ENCODE data around the gene ERMAP. TPM values are rescaled to one million over a fixed set of nuclear protein-coding genes. Genes with fewer than 3 reads are reported as not detected.
A peak's percentile ranks its signal among the peaks of the same experiment; 100 is the strongest.

Gene ERMAP
- total and polyA plus RNA-seq, 5 donors: 2.2 to 6.8 (median 5.0) TPM

DNA sequence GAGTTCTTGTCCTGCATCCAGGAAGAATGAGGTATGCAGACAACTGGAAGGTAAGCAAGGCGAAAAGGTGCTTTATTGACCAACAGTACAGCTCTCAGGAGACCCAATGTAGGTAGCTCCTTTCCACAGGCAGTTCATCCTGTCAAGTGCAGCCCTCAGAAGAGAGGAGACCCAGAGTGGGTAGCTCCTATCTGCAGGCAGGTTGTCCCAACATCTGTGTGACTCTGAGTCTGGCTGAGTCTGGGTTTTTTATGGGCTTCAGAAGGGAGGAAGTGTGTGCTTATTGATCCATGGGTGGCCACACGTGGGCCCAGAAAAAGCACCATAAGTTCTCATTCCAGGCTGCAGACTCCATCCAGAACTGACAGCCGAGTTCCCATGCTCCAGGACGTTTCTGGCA lies 63.5 kb downstream of the ERMAP start:
- intact Hi-C loops (cut with DNase I): no loop called here
- no peak for ATAC-seq
- DNase-seq: no peak
- Histone ChIP-seq H3K4me3 (ENCODE audit: low read length) (no peak overlapping the region), H3K9me3 (ENCODE audit: control insufficient read depth, low read length) (no peaks in the 10 kb centered on the region), H3K27me3 (ENCODE audit: control insufficient read depth, insufficient read depth) (no peaks in the 10 kb centered on the region), H3K4me1 (ENCODE audit: control insufficient read depth, insufficient read depth, low read length) (no peaks in the 10 kb centered on the region), H3K27ac (ENCODE audit: low read length) (no peak overlapping the region)
- 71% methylated on average over 4 of the region's 4 CpGs for WGBS

DNA sequence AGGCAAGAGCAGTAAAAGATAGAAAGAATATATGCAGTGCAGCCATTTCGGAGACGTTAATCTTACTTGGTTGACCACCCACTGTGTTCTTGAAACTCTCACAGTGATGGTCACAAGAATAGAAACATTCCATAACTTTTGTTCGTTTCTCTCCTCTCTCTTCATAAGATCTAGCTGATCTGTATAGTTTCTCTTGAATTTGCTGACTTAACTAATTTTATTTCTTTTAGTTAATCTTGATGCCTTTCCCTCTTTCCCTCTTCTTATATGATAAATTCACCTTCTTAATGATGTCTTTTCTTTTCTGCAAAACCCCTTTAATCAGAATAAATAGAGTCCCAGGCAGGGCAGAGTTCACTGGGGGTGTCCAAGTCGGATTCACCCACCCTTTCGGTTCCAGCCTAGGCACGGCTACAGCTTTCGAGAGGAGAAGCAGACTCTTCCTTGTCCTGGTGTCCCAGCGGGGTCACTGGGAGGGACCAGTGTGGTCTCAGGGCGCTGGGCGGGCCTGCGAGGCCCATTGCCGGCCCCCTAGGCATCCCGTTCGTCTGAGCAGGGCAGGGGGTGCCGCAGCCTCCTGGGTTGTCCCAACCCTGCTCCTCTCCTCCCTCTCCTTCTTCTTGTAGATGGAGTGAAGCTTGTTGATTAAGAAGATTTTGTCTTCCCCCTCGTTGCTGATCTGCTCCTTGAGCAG lies 69.3 kb downstream of the ERMAP start:
- H3K4me1 ChIP-seq (ENCODE audit: control insufficient read depth, insufficient read depth, low read length): no peaks in the 10 kb centered on the region
- DNase-seq: no peak
- intact Hi-C loops (cut with DNase I): no loop called here
- WGBS: 82% methylated on average over 16 of the region's 16 CpGs
- ATAC-seq: no peak
- no peak overlapping the region for H3K4me3 ChIP-seq (ENCODE audit: low read length)
- H3K27ac ChIP-seq (ENCODE audit: low read length): no peak overlapping the region
- H3K9me3 ChIP-seq (ENCODE audit: control insufficient read depth, low read length): no peaks in the 10 kb centered on the region
- H3K27me3 ChIP-seq (ENCODE audit: control insufficient read depth, insufficient read depth): no peaks in the 10 kb centered on the region

DNA sequence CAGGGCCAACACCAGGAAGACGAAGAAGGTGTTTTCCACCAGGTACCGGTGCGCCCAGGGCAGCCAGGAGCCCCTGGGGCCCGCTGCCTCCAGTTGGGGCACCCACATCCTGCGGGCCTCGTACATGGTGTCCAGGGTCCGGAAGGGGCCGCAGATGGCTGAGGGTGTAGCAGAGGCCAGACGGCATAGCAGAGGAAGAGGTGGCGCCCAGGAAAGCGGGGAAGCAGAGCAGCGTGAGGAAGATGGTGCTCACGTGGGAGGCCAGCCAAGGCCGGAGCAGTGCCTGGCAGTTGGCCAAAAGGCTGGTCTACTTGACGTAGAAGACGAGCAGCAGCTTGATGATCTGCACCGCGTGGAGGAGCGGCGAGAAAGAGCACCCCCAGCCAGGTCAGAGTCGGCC lies 69.9 kb downstream of the ERMAP start:
- Histone ChIP-seq H3K9me3 (ENCODE audit: control insufficient read depth, low read length) (no peaks in the 10 kb centered on the region), H3K4me1 (ENCODE audit: control insufficient read depth, insufficient read depth, low read length) (no peaks in the 10 kb centered on the region), H3K4me3 (ENCODE audit: low read length) (no peak overlapping the region), H3K27me3 (ENCODE audit: control insufficient read depth, insufficient read depth) (no peaks in the 10 kb centered on the region), H3K27ac (ENCODE audit: low read length) (no peak overlapping the region)
- intact Hi-C loops (cut with DNase I): no loop called here
- ATAC-seq (no peak), DNase-seq (peak in 2 of 3 donors; percentile 46 to 50)
- 69% methylated on average over 21 of the region's 21 CpGs for whole genome bisulfite sequencing

DNA sequence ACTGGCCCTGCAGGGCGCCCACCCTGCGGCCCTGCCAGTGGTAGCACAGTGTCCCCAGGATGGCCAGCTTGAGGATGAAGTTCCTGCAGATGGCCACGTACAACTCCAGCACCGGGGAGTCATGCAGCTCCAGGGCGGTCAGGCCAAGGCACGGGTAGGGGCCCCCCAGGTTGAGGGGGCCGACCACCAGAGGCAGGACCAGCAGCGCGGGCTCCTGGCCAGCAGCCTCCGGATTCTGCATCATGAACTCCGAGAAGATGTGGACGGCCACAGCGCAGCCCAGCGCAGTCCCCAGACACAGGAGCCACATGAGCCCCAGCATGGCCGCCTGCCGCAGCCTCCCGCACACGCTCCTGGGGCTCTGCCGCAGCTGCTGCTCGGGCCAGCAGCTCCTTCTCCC lies 70.4 kb downstream of the ERMAP start:
- WGBS: 93% methylated on average over 20 of the region's 20 CpGs
- Histone ChIP-seq H3K4me1 (ENCODE audit: control insufficient read depth, insufficient read depth, low read length) (no peaks in the 10 kb centered on the region), H3K27ac (ENCODE audit: low read length) (no peak overlapping the region), H3K27me3 (ENCODE audit: control insufficient read depth, insufficient read depth) (no peaks in the 10 kb centered on the region), H3K9me3 (ENCODE audit: control insufficient read depth, low read length) (no peaks in the 10 kb centered on the region), H3K4me3 (ENCODE audit: low read length) (no peak overlapping the region)
- no peak for ATAC-seq
- intact Hi-C loops (cut with DNase I): no loop called here
- peak in 1 of 3 donors; percentile 54 for DNase-seq

DNA sequence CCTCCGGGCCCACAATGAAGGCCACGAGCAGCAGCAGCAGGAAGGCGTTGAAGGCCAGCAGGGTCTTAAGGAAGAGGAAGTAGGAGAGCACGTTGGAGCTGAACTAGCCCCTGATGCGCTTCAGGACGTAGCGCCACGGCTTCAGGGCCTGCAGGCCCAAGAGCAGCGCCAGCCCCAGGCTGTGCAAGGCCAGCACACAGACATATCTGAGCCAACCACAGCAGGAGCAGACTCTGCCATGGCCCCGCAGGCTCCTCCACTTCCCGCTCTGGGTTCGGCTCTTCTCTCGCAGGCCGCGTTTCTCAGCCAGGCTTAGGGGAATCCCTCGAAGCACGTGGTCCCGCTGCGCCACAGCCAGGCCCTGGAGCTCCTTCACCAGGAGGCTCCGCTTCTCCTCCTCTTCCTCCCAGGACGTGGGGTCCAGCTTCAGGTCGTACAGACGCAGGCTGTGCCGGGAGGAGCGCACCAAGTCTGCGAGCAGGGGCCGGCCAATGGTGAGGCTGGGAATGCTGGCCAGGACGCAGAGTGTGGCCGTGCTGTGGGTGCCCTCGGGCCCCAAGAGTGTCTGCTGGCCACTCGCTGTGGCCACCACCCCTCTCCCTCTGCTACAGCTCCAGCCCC lies 71.2 kb downstream of the ERMAP start:
- Histone ChIP-seq H3K4me3 (ENCODE audit: low read length) (no peak overlapping the region), H3K27ac (ENCODE audit: low read length) (no peak overlapping the region), H3K9me3 (ENCODE audit: control insufficient read depth, low read length) (no peaks in the 10 kb centered on the region), H3K27me3 (ENCODE audit: control insufficient read depth, insufficient read depth) (peaks cover under 1% of the 10 kb centered on the region), H3K4me1 (ENCODE audit: control insufficient read depth, insufficient read depth, low read length) (no peaks in the 10 kb centered on the region)
- DNase-seq: peak in 1 of 3 donors; percentile 50
- intact Hi-C loops (cut with DNase I): no loop called here
- ATAC-seq: no peak
- 90% methylated on average over 31 of the region's 31 CpGs for WGBS

DNA sequence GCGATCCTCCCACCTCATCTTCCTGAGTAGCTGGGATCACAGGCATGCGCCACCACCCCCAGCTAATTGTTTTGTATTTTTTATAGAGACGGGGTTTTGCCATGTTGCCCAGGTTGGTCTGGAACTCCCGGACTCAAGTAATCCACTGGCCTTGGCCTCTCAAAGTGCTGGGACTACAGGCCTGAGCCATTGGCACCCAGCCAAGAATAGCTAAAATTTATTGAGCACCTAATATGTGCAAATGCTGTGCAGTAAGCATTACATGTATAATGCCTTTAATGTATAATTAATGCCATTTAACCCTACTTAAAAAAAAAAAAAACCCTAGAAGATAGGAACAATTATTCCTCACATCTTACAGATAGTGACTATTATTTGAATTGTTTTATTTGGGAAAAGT lies 72.3 kb downstream of the ERMAP start:
- DNase-seq (no peak), ATAC-seq (no peak)
- H3K4me1 ChIP-seq (ENCODE audit: control insufficient read depth, insufficient read depth, low read length): no peaks in the 10 kb centered on the region
- H3K9me3 ChIP-seq (ENCODE audit: control insufficient read depth, low read length): no peaks in the 10 kb centered on the region
- intact Hi-C loops (cut with DNase I): no loop called here
- peaks cover 3% of the 10 kb centered on the region for H3K27me3 ChIP-seq (ENCODE audit: control insufficient read depth, insufficient read depth)
- no peak overlapping the region for H3K4me3 ChIP-seq (ENCODE audit: low read length)
- H3K27ac ChIP-seq (ENCODE audit: low read length): no peak overlapping the region
- 83% methylated on average over 4 of the region's 4 CpGs for WGBS

DNA sequence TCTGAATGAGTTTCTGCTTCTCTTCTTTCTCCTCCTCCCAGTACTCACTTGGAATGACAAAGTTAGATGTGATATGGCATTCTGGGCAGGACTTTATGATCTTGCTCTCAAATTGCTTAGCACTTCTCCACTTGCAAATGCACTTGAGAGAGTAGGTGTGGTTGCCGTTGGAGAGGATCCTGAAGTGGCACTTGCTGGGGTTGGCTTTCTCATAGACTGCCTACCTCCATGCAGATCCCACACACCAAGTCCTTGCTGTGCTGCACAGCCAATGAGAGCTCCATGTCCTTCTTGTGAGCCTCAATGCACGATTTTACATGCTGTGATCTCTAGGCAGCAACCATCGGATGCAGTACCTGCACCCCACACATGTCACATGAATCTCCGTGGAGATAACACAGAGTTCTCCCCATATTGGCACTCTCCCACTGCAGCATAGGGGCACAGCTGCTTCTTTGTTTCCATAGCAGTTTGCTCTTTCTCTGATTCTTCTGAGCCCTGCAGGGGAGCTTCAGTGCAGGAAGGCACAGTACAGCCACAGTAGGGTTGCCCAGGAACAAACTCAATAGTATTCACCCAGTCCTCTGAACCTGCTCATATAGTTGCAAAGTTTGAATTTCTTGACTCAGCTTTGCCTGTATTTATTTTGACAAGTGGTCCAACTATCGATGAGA lies 74.7 kb downstream of the ERMAP start:
- intact Hi-C loops (cut with DNase I): no loop called here
- DNase-seq (no peak), ATAC-seq (no peak)
- 61% methylated on average over 5 of the region's 5 CpGs for WGBS
- no peak overlapping the region for H3K4me3 ChIP-seq (ENCODE audit: low read length)
- no peaks in the 10 kb centered on the region for H3K9me3 ChIP-seq (ENCODE audit: control insufficient read depth, low read length)
- no peak overlapping the region for H3K27ac ChIP-seq (ENCODE audit: low read length)
- H3K27me3 ChIP-seq (ENCODE audit: control insufficient read depth, insufficient read depth): peaks cover 3% of the 10 kb centered on the region
- no peaks in the 10 kb centered on the region for H3K4me1 ChIP-seq (ENCODE audit: control insufficient read depth, insufficient read depth, low read length)

Other genes starting within 250 kb of the ERMAP start
- gene PPIH, start 158.7 kb upstream of the ERMAP start, total RNA-seq: 10 to 100 TPM; 18.7 to 24.2 (median 19.8) TPM
- 27.5 TPM for gene PPIH, start 158.7 kb upstream of the ERMAP start, polyA plus RNA-seq
- 100 to 1,000 TPM; 816 to 882 (median 837) TPM for gene YBX1, start 134.7 kb upstream of the ERMAP start, total RNA-seq
- gene YBX1, start 134.7 kb upstream of the ERMAP start, polyA plus RNA-seq: 993 TPM
- not detected for gene CLDN19, start 76.9 kb upstream of the ERMAP start, total RNA-seq
- 0.79 TPM for gene CLDN19, start 76.9 kb upstream of the ERMAP start, polyA plus RNA-seq
- gene P3H1, start 50.1 kb upstream of the ERMAP start, total RNA-seq: 10 to 100 TPM; 12.8 to 17.8 (median 15.3) TPM
- 11.1 TPM for gene P3H1, start 50.1 kb upstream of the ERMAP start, polyA plus RNA-seq
- 10 to 100 TPM in 1 of 4 donors, 1 to 10 TPM in 3; 5.9 to 11.3 (median 7.5) TPM for gene C1orf50, start 49.9 kb upstream of the ERMAP start, total RNA-seq
- 3.8 TPM for gene C1orf50, start 49.9 kb upstream of the ERMAP start, polyA plus RNA-seq
- under 1 TPM in 1 of 4 donors, not detected in 3; 0.06 TPM for gene TMEM269, start 32.1 kb upstream of the ERMAP start, total RNA-seq
- not detected for gene TMEM269, start 32.1 kb upstream of the ERMAP start, polyA plus RNA-seq
- 10 to 100 TPM; 12.7 to 17.5 (median 13.6) TPM for gene SVBP, start 275 bp downstream of the ERMAP start, total RNA-seq
- gene SVBP, start 275 bp downstream of the ERMAP start, polyA plus RNA-seq: 28.9 TPM
- gene ZNF691, start 29.5 kb downstream of the ERMAP start, total RNA-seq: 10 to 100 TPM in 1 of 4 donors, 1 to 10 TPM in 3; 5.5 to 10.3 (median 9.1) TPM
- 7.7 TPM for gene ZNF691, start 29.5 kb downstream of the ERMAP start, polyA plus RNA-seq
- 10 to 100 TPM in 3 of 4 donors, 1 to 10 TPM in 1; 8.1 to 25.7 (median 15.2) TPM for gene SLC2A1, start 141.7 kb downstream of the ERMAP start, total RNA-seq
- gene SLC2A1, start 141.7 kb downstream of the ERMAP start, polyA plus RNA-seq: 9.1 TPM

Data from right cardiac atrium (tissue), 5 donors.